WTC11 (cell line): ENCODE results near the gene MORF4L2. TPM values are rescaled to one million over a fixed set of nuclear protein-coding genes. Genes with fewer than 3 reads are reported as not detected.

Experiments used
- ATAC-seq: fragments of 200-7000 bp; cut with Tn5 transposase; 2 replicates; pipeline ENCODE4 v1.10.0; 2021; ENCODE audit warnings: mild to moderate bottlenecking, moderate library complexity
- CTCF ChIA-PET: fragments of 300-600 bp; sonication (Branson Sonifier 250); formaldehyde crosslinking; loops from one replicate; lab custom pipeline; 2021; ENCODE audit warnings: antibody characterized with exemption; lab: Charles Lee
- POLR2A ChIA-PET: fragments of 350-600 bp; sonication (Branson Sonifier 250); formaldehyde crosslinking; loops from one replicate; lab custom pipeline; 2021; ENCODE audit warnings: antibody characterized with exemption; lab: Charles Lee
- DNase-seq: peaks from one replicate; pipeline ENCODE4 v3.0.0; 2021; ENCODE audit warnings: low spot score
- H3K27ac Mint-ChIP-seq: 2 replicates; pipeline ENCODE4 v1.8.0; 2021; ENCODE audit warnings: mixed read lengths
- H3K27me3 Mint-ChIP-seq: 2 replicates; pipeline ENCODE4 v1.8.0; 2021; ENCODE audit warnings: low read depth, mild to moderate bottlenecking, moderate library complexity, mixed read lengths
- H3K36me3 Mint-ChIP-seq: 2 replicates; pipeline ENCODE4 v1.8.0; 2021; ENCODE audit warnings: mixed read lengths
- H3K4me1 Mint-ChIP-seq: 2 replicates; pipeline ENCODE4 v1.8.0; 2022; ENCODE audit warnings: mixed read lengths
- H3K4me3 Mint-ChIP-seq: 2 replicates; pipeline ENCODE4 v1.8.0; 2021; ENCODE audit warnings: mild to moderate bottlenecking, moderate library complexity, mixed read lengths
- H3K9me3 Mint-ChIP-seq: 2 replicates; pipeline ENCODE4 v1.8.0; 2021; ENCODE audit warnings: mixed read lengths
- ARID4B ChIP-seq: sonication (generic); formaldehyde crosslinking; IDR thresholded peaks from 2 replicates; pipeline ENCODE4 v1.8.0; 2023; ENCODE audit warnings: missing genetic modification reagents, mild to moderate bottlenecking, borderline replicate concordance
- E2F1 ChIP-seq: sonication (generic); formaldehyde crosslinking; IDR thresholded peaks from 2 replicates; pipeline ENCODE4 v1.8.0; 2022; ENCODE audit warnings: mild to moderate bottlenecking, missing genetic modification reagents
- E2F5 ChIP-seq: sonication (generic); formaldehyde crosslinking; IDR thresholded peaks from 2 replicates; pipeline ENCODE4 v1.8.1; 2022; ENCODE audit warnings: mild to moderate bottlenecking, moderate library complexity, missing genetic modification reagents
- ELF4 ChIP-seq: sonication (generic); formaldehyde crosslinking; IDR thresholded peaks from 2 replicates; pipeline ENCODE4 v1.8.1; 2022; ENCODE audit warnings: low read depth, mild to moderate bottlenecking, moderate library complexity, missing genetic modification reagents
- IRF1 ChIP-seq: sonication (generic); formaldehyde crosslinking; IDR thresholded peaks from 2 replicates; pipeline ENCODE4 v1.8.0; 2023; ENCODE audit warnings: missing genetic modification reagents
- MLX ChIP-seq: sonication (generic); formaldehyde crosslinking; IDR thresholded peaks from 2 replicates; pipeline ENCODE4 v1.8.1; 2023; ENCODE audit warnings: mild to moderate bottlenecking, missing genetic modification reagents, moderate library complexity
- MXD4 ChIP-seq: fragments of 250-450 bp; sonication (Bioruptor Pico); IDR thresholded peaks from 2 replicates; pipeline ENCODE4 v1.8.0; 2021; ENCODE audit warnings: mild to moderate bottlenecking, moderate library complexity, borderline replicate concordance
- PREB ChIP-seq: sonication (generic); formaldehyde crosslinking; IDR thresholded peaks from 2 replicates; pipeline ENCODE4 v1.8.1; 2022; ENCODE audit warnings: mild to moderate bottlenecking, missing genetic modification reagents, moderate library complexity, borderline replicate concordance
- RORB ChIP-seq: fragments of 250-450 bp; sonication (Bioruptor Pico); IDR thresholded peaks from 2 replicates; pipeline ENCODE4 v1.9.0; 2021; ENCODE audit warnings: mild to moderate bottlenecking
- STAT6 ChIP-seq: sonication (generic); formaldehyde crosslinking; conservative IDR thresholded peaks from 2 replicates; pipeline ENCODE4 v1.8.1; 2023; ENCODE audit warnings: mild to moderate bottlenecking, low read depth, missing genetic modification reagents, moderate library complexity
- TCF7 ChIP-seq: sonication (generic); formaldehyde crosslinking; IDR thresholded peaks from 2 replicates; pipeline ENCODE4 v1.8.0; 2022; ENCODE audit warnings: mild to moderate bottlenecking, low read depth, missing genetic modification reagents, moderate library complexity
- ZBTB43 ChIP-seq: sonication (generic); formaldehyde crosslinking; IDR thresholded peaks from 2 replicates; pipeline ENCODE4 v1.8.1; 2023; ENCODE audit warnings: mild to moderate bottlenecking, missing genetic modification reagents
- ZNF121 ChIP-seq: sonication (generic); formaldehyde crosslinking; IDR thresholded peaks from 2 replicates; pipeline ENCODE4 v1.8.0; 2023; ENCODE audit warnings: missing genetic modification reagents
- ZNF219 ChIP-seq: sonication (generic); formaldehyde crosslinking; IDR thresholded peaks from 2 replicates; pipeline ENCODE4 v1.8.0; 2023; ENCODE audit warnings: missing genetic modification reagents, mild to moderate bottlenecking, borderline replicate concordance
- ZNF317 ChIP-seq: sonication (generic); formaldehyde crosslinking; IDR thresholded peaks from 2 replicates; pipeline ENCODE4 v1.8.1; 2023; ENCODE audit warnings: low read depth, mild to moderate bottlenecking, moderate library complexity, missing genetic modification reagents, borderline replicate concordance
- ZNF512 ChIP-seq: sonication (generic); formaldehyde crosslinking; IDR thresholded peaks from 2 replicates; pipeline ENCODE4 v1.8.1; 2022; ENCODE audit warnings: missing genetic modification reagents, borderline replicate concordance
- ZSCAN18 ChIP-seq: fragments of 250-450 bp; sonication (Bioruptor Pico); IDR thresholded peaks from 2 replicates; pipeline ENCODE4 v2.1.2; 2022; ENCODE audit warnings: mild to moderate bottlenecking, moderate library complexity
- total RNA-seq: library from RNA; stranded (reverse); gene quantifications from 3 replicates; pipeline ENCODE4 v1.2.3, GENCODE V29; 2021

The MORF4L2 gene
- total RNA-seq, 1 experiment from 2014 or later, result 355 TPM

- TF ChIP-seq STAT6 (CRISPR knock-in tag), result no peak
- TF ChIP-seq ZBTB43 (CRISPR knock-in tag), result no peak
- TF ChIP-seq E2F1 (CRISPR knock-in tag), result no peak
- TF ChIP-seq ZNF219 (CRISPR knock-in tag), result no peak
- no peak for TF ChIP-seq MXD4 (CRISPR knock-in tag)
- no peak for TF ChIP-seq ZNF121 (CRISPR knock-in tag)
- no peak for TF ChIP-seq ZNF317 (CRISPR knock-in tag)
- no peak for TF ChIP-seq ARID4B (CRISPR knock-in tag)
Measured at GRCh38 chrX:103734125-103734760, 47.7 kb upstream of the MORF4L2 start (continued).

GRCh38 chrX:103733017-103733416 is 46.5 kb upstream of the MORF4L2 start:
- peaks cover 46% of the 10 kb centered on the region for H3K4me1 Mint-ChIP-seq
- DNase-seq (no peak), ATAC-seq (no peak)
- POLR2A ChIA-PET, result no interaction called here
- CTCF ChIA-PET, result no interaction called here
- no peak overlapping the region for H3K4me3 Mint-ChIP-seq
- H3K36me3 Mint-ChIP-seq, result no peaks in the 10 kb centered on the region
- peaks cover 12% of the 10 kb centered on the region for H3K27me3 Mint-ChIP-seq
- no peak overlapping the region for H3K27ac Mint-ChIP-seq
- no peaks in the 10 kb centered on the region for H3K9me3 Mint-ChIP-seq
- no peak for TF ChIP-seq RORB (CRISPR knock-in tag)
- no peak for TF ChIP-seq ELF4 (CRISPR knock-in tag)
- TF ChIP-seq ZSCAN18, result no peak
- no peak for TF ChIP-seq TCF7
- TF ChIP-seq IRF1, result no peak
- TF ChIP-seq MLX (CRISPR knock-in tag), result no peak
- no peak for TF ChIP-seq PREB (CRISPR knock-in tag)
- no peak for TF ChIP-seq E2F5 (CRISPR knock-in tag)
- TF ChIP-seq ZNF512, result no peak
